Measurements from ENCODE around the gene SNRPN. TPM values are rescaled to one million over a fixed set of nuclear protein-coding genes. Genes with fewer than 3 reads are reported as not detected.

Gene SNRPN
- polyA plus RNA-seq, 1 donor (not counting 4 experiments of a cell fraction or from before 2014, with no cell fraction given): 93.0 TPM

- TF ChIP-seq EZH2 (IDR thresholded peaks at IDR 0.05; ENCODE audit: low read length): no peak
- TF ChIP-seq CTCF (optimal IDR thresholded peaks at IDR 0.05 in 1 of 3, IDR thresholded peaks at IDR 0.05 in 1 of 3, conservative IDR thresholded peaks at IDR 0.05 in 1 of 3; ENCODE audit: extremely low read depth in 1 of 3, insufficient read depth in 2 of 3, low read length in 3 of 3): no peak
- Histone ChIP-seq H3K9me1 (ENCODE audit: control insufficient read depth, extremely low read depth, insufficient read depth, low read length) (no peaks in the 10 kb centered on the region), H3K4me1 (ENCODE audit: control insufficient read depth, extremely low read depth, insufficient read depth, low read length) (no peaks in the 10 kb centered on the region), H2AFZ (ENCODE audit: control insufficient read depth, low read length) (no peak overlapping the region), H3K27me3 (ENCODE audit: control insufficient read depth, extremely low read depth, insufficient read depth, low read length) (no peaks in the 10 kb centered on the region), H3K4me2 (ENCODE audit: control insufficient read depth, extremely low read depth, insufficient read depth, low read depth, low read length) (no peak overlapping the region), H3K9ac (ENCODE audit: control insufficient read depth, extremely low read depth, insufficient read depth, low read length) (no peak overlapping the region), H3K9me3 (ENCODE audit: control insufficient read depth, low read depth, low read length) (no peaks in the 10 kb centered on the region), H3K4me3 (ENCODE audit: control insufficient read depth in 2 of 3, extremely low read depth in 1 of 3, insufficient read depth in 2 of 3, low read depth in 1 of 3, low read length in 3 of 3) (no peak overlapping the region), H3K27ac (ENCODE audit: control insufficient read depth, insufficient read depth, low read length) (no peak overlapping the region), H4K20me1 (ENCODE audit: control insufficient read depth, extremely low read depth, insufficient read depth, low read length) (no peaks in the 10 kb centered on the region), H3K36me3 (ENCODE audit: control insufficient read depth in 2 of 2, extremely low read depth in 1 of 2, insufficient read depth in 2 of 2, low read length in 2 of 2) (no peaks in the 10 kb centered on the region), H3K79me2 (ENCODE audit: control insufficient read depth, insufficient read depth, low read length) (no peaks in the 10 kb centered on the region)
- dilution Hi-C loops (cut with MboI; ENCODE audit: extremely low pct_ligation_motif_present, low sequenced_read_pairs): no loop called here
- DNase-seq (ENCODE audit: low read depth, low spot score) (no peak), FAIRE-seq (no peak)
These were observed 67.4 kb downstream of the SNRPN start for GRCh38 chr15:25022233-25022632.

Small RNA genes within 50 kb of the gene (small RNA-seq; reads per million reads assigned to genes)
- gene AC090602.1 (ENCODE audit: insufficient read length in 3 of 3, low read depth in 3 of 3, low replicate concordance in 1 of 3) (0 reads per million in 3 experiments), gene AC124312.4 (ENCODE audit: insufficient read length in 3 of 3, low read depth in 3 of 3, low replicate concordance in 1 of 3) (0 reads per million in 3 experiments), gene AC124312.5 (ENCODE audit: insufficient read length in 3 of 3, low read depth in 3 of 3, low replicate concordance in 1 of 3) (0 to 0.75 (median 0.67) reads per million in 3 experiments)

Other genes with a start within 250 kb of the SNRPN start
- gene SNURF, start within 50 bp of the SNRPN start, polyA plus RNA-seq: 6.9 to 12.0 TPM (median 11.1 TPM) in 3 replicates